Esophagus muscularis mucosa (tissue), 3 donors: ENCODE measurements around the gene SNX9.

ENCODE experiments used
- CTCF ChIP-seq, 3 experiments: fragments of 200-600 bp in 2 of 3; fragments of 450-650 bp in 1 of 3; sonication (generic) in 2 of 3; IDR thresholded peaks; one replicate each; pipeline ENCODE4 v1.5.1; 2017 to 2019; ENCODE audit warnings: antibody characterized with exemption in 3 of 3, mild to moderate bottlenecking in 2 of 3, moderate library complexity in 1 of 3
- POLR2A ChIP-seq: fragments of 450-650 bp; IDR thresholded peaks from one replicate; pipeline ENCODE4 v1.6.1; 2017; ENCODE audit warnings: antibody characterized with exemption, moderate library complexity, mild to moderate bottlenecking, low read depth

GRCh38 chr6:157842212-157842611 lies 19.2 kb downstream of the SNX9 start:
- TF ChIP-seq POLR2A (no peak), CTCF (IDR thresholded peaks at IDR 0.05) (no peak)
